MCF 10A (cell line): ENCODE results near the gene SS18L1. TPM values are rescaled to one million over a fixed set of nuclear protein-coding genes. Genes with fewer than 3 reads are reported as not detected.

ENCODE experiments used
- BruUV-seq: library from RNA; stranded (reverse); fragments of 400-500 nt; replicated peaks from 2 replicates; lab custom pipeline; 2021; lab: Mats Ljungman, UMichigan
- CTCF ChIA-PET: fragments of 300-600 bp; sonication (Branson Sonifier 250); formaldehyde crosslinking; extraction: SDS; loops from one replicate; lab custom pipeline; 2021; ENCODE audit warnings: antibody characterized with exemption, inconsistent platforms; lab: Yijun Ruan, JAX
- POLR2A ChIA-PET: fragments of 300-600, 350-650 bp; sonication (Branson Sonifier 250); formaldehyde crosslinking; extraction: SDS; loops from one replicate; lab custom pipeline; 2020; ENCODE audit warnings: antibody characterized with exemption, inconsistent platforms; lab: Yijun Ruan, JAX
- DNase-seq: peaks from one replicate; pipeline ENCODE4 v3.0.0-alpha.2; 2018; ENCODE audit not compliant: unreplicated experiment
- H3K27ac Mint-ChIP-seq: one replicate; pipeline ENCODE4 v1.8.0; 2022; ENCODE audit warnings: mild to moderate bottlenecking, low read depth, mixed read lengths; ENCODE audit not compliant: unreplicated experiment
- H3K27me3 Mint-ChIP-seq: one replicate; pipeline ENCODE4 v1.8.0; 2022; ENCODE audit warnings: mixed read lengths; ENCODE audit not compliant: insufficient read depth, unreplicated experiment
- H3K36me3 Mint-ChIP-seq: one replicate; pipeline ENCODE4 v1.8.0; 2022; ENCODE audit warnings: mild to moderate bottlenecking, moderate library complexity, mixed read lengths; ENCODE audit not compliant: insufficient read depth, unreplicated experiment
- H3K4me1 Mint-ChIP-seq: one replicate; pipeline ENCODE4 v1.8.0; 2022; ENCODE audit warnings: mixed read lengths; ENCODE audit not compliant: insufficient read depth, unreplicated experiment
- H3K4me3 Mint-ChIP-seq: one replicate; pipeline ENCODE4 v1.8.0; 2022; ENCODE audit warnings: mild to moderate bottlenecking, moderate library complexity, mixed read lengths; ENCODE audit not compliant: unreplicated experiment
- H3K9me3 Mint-ChIP-seq: one replicate; pipeline ENCODE4 v1.8.0; 2022; ENCODE audit warnings: mixed read lengths; ENCODE audit not compliant: unreplicated experiment
- intact Hi-C: fragments of 100-400 bp; cut with micrococcal nuclease; formaldehyde crosslinking; loops from 2 replicates; pipeline ENCODE4 v1.14.1; 2022
- total RNA-seq: library from RNA; stranded (reverse); gene quantifications from 2 replicates; pipeline ENCODE4 v1.2.3, GENCODE V29; 2022
- TF ChIP-seq, protein P1 (sequence below): fragments of 200-600 bp; IDR thresholded peaks from one replicate; pipeline ENCODE4 v1.8.0; 2022; ENCODE audit warnings: antibody characterized with exemption, mild to moderate bottlenecking; ENCODE audit not compliant: unreplicated experiment

Gene SS18L1
- total RNA-seq, 1 experiment from 2014 or later: 16.1 TPM

DNA sequence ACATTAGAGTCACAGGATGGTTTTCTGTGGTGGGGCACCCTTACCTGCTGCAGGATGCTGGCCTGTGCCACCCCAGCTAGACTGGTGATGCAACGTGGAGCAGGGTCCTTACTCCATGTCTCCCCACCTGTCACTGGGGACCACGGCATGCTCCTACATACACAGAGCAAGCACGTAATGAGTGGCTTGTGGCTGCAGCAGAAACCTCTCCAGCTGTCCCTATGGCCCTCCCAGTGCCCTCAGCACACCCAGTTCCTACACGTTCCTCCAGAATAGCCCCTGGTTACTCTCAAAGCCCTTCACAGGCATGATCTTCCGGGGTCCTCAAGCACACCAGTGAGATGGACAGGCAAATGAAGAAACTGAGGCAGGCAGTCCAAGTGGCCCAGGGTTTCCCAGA, 24.5 kb upstream of the SS18L1 start:
- Mint-ChIP-seq H3K9me3 (no peaks in the 10 kb centered on the region), H3K4me1 (peaks cover 5% of the 10 kb centered on the region), H3K27ac (no peak overlapping the region), H3K36me3 (peaks cover 11% of the 10 kb centered on the region), H3K27me3 (no peaks in the 10 kb centered on the region), H3K4me3 (no peak overlapping the region)
- no peak for DNase-seq
- intact Hi-C loops: no loop called here
- BruUV-seq: no TSS peak
- TF ChIP-seq, protein P1, sequence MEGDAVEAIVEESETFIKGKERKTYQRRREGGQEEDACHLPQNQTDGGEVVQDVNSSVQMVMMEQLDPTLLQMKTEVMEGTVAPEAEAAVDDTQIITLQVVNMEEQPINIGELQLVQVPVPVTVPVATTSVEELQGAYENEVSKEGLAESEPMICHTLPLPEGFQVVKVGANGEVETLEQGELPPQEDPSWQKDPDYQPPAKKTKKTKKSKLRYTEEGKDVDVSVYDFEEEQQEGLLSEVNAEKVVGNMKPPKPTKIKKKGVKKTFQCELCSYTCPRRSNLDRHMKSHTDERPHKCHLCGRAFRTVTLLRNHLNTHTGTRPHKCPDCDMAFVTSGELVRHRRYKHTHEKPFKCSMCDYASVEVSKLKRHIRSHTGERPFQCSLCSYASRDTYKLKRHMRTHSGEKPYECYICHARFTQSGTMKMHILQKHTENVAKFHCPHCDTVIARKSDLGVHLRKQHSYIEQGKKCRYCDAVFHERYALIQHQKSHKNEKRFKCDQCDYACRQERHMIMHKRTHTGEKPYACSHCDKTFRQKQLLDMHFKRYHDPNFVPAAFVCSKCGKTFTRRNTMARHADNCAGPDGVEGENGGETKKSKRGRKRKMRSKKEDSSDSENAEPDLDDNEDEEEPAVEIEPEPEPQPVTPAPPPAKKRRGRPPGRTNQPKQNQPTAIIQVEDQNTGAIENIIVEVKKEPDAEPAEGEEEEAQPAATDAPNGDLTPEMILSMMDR: no peak
- ChIA-PET POLR2A (interaction anchor here (0.6 to 6.9 kb wide), 3 partner anchors 17 to 51 kb away, joined by 3 to 124 read pairs (median 110); partner anchors contain the start of genes PSMA7, SS18L1 and TAF4), CTCF (interaction anchor here (0.6 kb wide), 3 partner anchors 10 to 100 kb away, joined by 3 to 4 read pairs (median 4); no protein-coding TSS in a partner anchor)

DNA sequence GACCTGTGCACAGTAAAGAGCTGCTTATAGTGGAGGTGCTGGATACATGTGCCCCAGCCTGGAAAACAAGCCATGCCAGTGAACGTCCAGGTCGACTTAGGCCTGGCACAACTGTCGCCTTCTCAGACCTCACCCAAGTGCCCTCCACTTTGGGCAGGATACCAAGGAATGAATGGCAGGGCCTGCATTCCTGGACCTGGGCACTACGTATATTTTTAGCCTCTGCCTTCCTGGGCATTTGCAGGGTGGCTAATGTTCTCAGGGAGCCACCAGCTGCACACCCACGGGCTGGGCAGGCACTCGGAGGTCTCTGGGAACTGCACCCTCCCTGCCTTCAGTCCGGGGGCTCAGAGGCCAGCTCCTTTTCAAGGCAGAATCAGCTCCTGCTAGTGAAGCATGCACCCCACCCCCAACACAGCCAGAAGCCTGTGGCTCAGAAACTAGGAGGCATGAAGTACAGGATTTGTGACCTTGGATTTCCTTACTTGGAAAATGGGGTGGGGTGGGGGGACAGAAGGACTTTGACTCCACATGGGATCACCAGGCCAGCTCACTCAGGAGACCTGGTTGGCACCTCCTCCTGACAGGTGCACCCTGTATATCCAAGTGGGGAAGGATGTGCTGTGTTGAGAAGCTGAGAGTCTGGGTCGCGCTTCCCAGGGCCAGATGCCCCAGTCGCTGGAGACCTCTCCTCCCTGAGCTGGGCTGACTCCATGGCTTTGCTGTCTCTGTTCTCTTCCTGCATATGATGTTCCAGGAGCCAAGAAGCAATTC, 23.8 kb upstream of the SS18L1 start:
- Mint-ChIP-seq H3K4me1 (peaks cover 10% of the 10 kb centered on the region), H3K9me3 (no peaks in the 10 kb centered on the region), H3K36me3 (peaks cover 18% of the 10 kb centered on the region), H3K27ac (no peak overlapping the region), H3K4me3 (no peak overlapping the region), H3K27me3 (no peaks in the 10 kb centered on the region)
- TF ChIP-seq, protein P1: no peak
- no TSS peak for BruUV-seq
- DNase-seq: no peak
- intact Hi-C loops: no loop called here
- CTCF ChIA-PET: interaction anchor here (0.6 to 0.9 kb wide), 3 partner anchors 10 to 109 kb away, joined by 4 to 6 read pairs (median 4); no protein-coding TSS in a partner anchor
- POLR2A ChIA-PET: interaction anchor here (0.6 to 6.9 kb wide), 3 partner anchors 16 to 52 kb away, joined by 3 to 124 read pairs (median 110); partner anchors contain the start of genes PSMA7, SS18L1 and TAF4

DNA sequence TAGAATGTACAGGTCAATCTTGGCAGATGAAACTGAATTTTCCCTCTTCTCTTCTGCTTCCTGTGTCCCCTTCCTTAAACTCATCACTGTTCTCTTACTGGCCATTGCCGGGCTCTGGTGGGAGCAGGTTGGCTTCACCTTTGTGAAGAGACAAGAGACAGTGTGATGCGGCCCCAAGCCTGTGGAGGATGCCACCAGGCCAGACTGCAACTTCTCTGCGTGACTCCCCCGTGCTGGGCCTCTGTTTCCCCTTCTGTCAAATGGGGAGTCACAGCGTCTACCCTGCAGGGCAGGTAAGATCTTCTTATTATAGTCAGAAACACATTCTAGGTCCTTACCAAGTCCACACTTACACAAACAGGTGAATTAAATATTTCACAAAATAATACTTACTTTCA, 23.2 kb upstream of the SS18L1 start:
- Mint-ChIP-seq H3K27me3 (no peaks in the 10 kb centered on the region), H3K4me1 (peaks cover 10% of the 10 kb centered on the region), H3K27ac (no peak overlapping the region), H3K9me3 (no peaks in the 10 kb centered on the region), H3K36me3 (peaks cover 24% of the 10 kb centered on the region), H3K4me3 (no peak overlapping the region)
- TF ChIP-seq, protein P1: no peak
- POLR2A ChIA-PET: interaction anchor here (0.7 to 7.9 kb wide), 8 partner anchors 16 to 472 kb away, joined by 3 to 124 read pairs (median 15); partner anchors contain the start of genes MTG2, PSMA7, SS18L1 and TAF4
- intact Hi-C loops: no loop called here
- BruUV-seq: no TSS peak
- CTCF ChIA-PET: interaction anchor here (0.9 to 2.0 kb wide), 5 partner anchors 8 to 109 kb away, joined by 4 to 11 read pairs (median 6); no protein-coding TSS in a partner anchor
- no peak for DNase-seq
